GM18520 (cell line): Measurements from ENCODE around the gene ADA.
"Not testable (repeated sequence)": the region's sequence is repeated elsewhere in the genome, so short reads cannot be mapped to it uniquely, and the experiment has no call there.

ENCODE experiments used
- ATAC-seq: cut with Tn5 transposase; IDR thresholded peaks from one replicate; pipeline ENCODE4 v1.9.1; 2021; ENCODE audit not compliant: unreplicated experiment

The ADA gene

DNA sequence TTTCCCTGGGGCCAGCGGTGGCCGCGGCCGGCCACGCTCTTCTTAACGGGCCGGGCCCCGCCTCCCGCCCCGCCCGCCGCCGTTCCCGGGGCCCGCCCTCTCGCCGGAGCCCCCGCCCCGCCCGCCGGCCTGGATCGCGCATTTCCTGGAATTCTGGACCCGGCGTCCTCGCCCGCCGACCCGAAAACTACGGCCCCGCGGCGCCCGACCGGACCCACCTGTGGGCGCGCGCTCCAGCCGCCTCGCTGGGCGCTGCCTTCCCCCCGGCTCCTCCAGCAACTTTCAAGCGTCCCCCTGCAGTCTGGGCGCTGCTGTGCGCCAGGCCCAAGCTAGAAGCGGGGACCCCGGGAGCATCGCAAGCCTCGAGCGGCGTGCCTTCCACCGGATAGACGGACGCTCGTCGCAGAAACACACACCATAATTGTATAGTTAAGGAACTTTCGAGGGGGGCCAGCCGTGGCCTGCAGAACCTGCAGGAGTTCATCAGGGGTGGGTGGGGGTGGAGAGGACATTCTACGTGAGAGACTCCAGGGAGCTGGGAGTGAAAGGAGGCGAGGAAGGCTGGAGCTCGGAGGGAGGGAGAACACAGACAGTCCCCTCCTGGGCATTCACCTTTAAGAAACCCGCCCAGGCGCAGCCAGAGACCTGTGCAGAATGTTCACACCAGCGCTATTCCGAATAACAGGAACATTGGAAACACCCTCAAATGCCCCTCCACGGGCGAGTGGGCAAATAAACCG is at the start of gene ADA:
Gene ADA, minus strand, starts transcription at position 16 of the 740 bp plus-strand sequence. CDS start 92 bp downstream, outside the sequence.
- ATAC-seq, result no peak

- no peak for ATAC-seq
These were observed 48.8 kb upstream of the ADA start for GRCh38 chr20:44700306-44700705.

DNA sequence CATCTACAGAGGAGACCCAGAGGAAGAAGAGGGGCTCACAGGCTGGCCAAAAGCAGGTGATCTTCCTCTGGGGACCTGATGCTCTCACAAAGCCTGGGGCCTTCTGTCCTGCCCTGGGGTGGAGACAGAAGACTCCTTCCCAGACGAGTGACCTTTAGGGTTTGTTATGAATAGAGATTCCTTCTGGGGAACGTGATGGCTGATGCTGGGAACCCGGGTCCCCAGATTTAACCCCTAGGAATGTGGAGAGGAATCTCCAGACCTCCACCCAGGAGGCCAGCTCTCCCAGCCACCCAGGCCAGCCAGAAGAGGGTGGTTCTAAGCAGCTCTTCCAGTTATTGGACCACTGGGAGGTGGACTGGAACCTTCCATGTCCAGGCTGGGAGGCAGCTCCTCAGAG is 46.9 kb upstream of the ADA start:
- ATAC-seq, result no peak

DNA sequence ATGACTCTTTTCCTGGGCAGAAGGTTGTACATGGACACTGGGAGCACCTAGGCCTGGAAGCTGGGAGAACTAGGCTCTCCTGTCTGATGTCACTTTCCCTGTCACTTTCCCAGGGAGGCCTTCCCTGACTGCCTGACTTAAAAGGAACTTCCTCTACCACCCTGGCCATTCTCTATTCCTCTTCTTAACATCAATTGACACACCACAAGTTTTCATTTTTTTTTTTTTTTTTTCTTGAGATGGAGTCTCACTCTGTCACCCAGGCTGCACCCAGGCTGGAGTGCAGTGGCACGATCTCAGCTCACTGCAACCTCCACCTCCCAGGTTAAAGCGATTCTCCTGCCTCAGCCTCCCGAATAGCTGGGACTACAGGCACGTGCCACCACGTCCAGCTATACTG is 45.5 kb upstream of the ADA start:
- not testable (repeated sequence) for ATAC-seq

DNA sequence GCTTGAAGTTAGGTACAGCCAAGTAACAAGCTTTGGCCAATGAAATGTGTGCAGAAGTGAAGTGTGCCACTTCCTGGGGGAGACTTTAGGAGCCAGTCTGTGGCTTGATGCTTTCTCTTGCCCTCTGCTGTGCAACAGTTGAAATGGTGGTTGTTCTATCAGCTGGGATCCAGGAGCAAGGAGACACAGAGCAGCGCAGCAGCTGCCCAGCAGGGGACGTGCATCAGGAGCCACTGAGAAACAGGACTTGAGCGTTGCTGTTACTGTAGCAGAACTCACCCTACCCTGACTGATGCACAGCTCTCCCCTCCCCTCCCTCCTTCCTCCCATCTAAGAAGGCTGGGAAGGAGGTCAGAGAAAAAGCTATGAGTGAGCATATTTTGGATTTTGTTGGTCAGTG is 44.8 kb upstream of the ADA start:
- ATAC-seq, result no peak

GRCh38 chr20:44695674-44696300 is 44.3 kb upstream of the ADA start:
- ATAC-seq, result no peak

- ATAC-seq, result no peak
These were observed 43.8 kb upstream of the ADA start for GRCh38 chr20:44695295-44695673.

DNA sequence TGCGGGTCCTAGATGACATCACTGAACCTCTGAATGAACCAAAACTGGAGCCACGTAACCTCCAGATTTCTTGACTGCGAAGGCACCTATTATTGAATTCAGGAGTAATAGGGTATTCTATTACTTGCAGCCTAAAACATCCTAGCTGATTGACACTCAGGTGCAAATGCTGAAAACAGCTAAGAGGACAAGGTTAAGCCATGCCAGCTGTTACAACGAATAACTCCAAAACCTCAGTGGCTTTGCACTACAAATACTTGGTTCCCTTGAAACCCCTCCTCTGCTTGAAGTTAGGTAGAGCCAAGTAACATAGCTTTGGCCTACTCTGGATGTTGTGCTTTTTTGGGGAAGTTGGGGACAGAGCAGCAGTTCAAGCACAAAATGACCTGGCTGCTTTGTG is 42.7 kb upstream of the ADA start:
- ATAC-seq, result no peak

DNA sequence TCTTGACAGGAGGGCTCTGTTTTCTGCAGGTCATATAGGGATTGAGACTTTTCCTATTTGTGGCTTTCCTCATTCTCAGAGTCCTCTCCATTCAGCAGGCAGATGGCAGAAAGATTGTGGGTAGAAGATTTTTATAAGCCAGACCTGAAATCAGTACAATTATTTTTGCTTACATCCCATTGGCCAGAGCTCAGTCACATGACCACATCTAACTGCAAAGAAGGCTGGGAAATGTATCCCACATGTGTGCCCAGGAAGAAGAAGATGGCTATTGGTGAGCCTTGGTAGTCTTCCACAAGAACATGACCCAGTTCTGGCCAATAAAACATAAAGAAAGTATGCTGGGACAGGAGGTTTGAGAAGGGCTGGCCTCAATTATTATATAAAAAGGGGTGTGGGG is 42.1 kb upstream of the ADA start:
- no peak for ATAC-seq

GRCh38 chr20:44692932-44693480 is 41.5 kb upstream of the ADA start:
- no peak for ATAC-seq

DNA sequence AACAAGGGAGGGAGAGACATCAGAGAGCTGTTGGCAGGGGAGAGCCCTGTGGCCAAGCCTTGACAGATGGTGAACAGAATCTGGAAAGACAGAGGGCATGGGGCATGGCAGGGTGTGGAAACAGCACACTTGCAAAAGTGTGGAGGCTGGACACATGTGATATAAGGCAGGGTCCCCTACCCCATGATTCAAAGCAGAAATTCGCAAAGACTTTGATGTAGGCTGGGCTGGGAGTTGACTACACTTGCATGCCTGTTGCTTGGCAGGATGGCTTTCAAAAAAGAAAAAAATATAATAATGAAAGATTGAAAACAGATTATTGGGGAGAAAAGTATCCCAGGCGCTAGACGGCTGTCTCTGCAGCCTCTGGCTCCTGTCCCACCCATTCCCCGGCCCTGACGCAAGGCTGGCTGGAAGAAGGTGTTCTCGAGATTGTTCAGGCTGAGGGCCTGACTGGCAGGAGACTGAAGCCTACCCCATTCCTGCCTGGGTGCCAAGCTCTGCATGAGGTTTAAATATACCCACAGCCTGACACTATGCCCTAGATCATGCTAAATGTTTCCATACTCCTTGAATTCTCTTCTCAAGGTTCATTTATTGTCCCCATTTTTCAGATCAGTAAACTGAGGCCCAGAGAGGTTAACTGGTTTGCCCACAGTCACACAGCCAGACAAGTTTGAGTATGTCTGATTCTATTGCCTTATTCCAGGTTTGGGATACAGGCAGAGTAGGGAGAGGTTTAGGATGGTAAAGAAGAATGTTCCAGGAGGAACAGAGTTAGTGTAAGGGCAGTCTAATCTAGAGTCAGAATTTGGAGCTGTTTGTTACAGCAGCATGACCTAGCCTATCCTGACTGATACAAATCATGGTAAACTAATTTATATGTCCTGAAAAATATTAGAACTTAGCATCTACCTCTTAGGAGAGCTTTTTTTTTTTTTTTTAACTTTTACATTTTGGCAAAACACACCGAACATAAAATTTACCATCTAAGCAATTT is 40.2 kb upstream of the ADA start:
- ATAC-seq, result no peak

DNA sequence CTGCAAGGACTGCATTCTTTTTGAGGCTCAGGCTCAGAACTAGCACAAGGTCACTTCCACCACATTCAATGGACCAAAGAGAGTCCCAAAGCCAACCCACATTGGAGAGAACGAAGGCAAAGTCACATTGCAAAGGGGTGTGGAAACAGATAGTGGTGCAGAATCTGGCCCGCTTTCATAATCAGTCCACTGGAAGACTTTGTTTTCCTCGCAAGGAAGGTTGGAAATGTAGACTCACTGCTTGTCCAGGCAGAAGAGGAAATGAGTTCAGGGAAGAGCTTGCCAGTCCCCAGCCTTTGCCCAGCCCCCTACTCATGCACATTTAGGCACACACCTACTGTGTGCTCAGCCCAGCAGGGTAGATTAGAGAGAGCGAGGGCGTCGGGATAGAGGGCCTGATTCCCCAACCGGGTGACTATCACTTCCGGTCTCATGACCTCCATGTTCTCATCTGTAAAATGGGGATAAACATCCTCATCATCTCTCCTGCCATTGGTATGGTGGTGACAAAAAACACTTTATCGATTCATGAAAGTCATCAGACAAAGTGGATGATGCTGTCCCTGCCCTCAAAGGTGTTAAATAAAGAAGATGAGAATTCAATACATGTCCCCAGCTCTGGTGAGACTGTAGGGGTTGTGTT is 39.4 kb upstream of the ADA start:
- ATAC-seq, result no peak

DNA sequence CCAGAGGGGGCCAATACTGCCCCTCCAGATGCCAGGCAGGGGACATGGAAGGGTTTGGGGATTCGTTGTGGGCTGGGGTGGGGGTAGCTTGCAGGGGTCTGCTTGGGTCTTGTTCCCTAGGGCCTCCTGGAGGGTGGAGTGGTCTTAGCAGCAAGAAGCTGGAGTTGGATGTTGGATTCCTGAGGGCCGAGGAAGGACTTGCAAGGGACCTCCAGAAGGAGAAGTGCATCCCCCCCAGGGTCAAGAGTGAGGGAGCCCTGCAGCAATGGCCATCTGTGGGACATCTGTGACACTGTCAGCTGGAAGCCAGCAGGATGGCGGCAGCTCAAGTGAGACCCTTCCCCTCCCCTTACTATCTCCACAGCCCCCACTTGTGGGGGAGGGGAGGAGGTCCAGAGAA is 38.3 kb upstream of the ADA start:
- ATAC-seq, result no peak

GRCh38 chr20:44688053-44688625 is 36.6 kb upstream of the ADA start:
- no peak for ATAC-seq

GRCh38 chr20:44686934-44687333 is 35.4 kb upstream of the ADA start:
- no peak for ATAC-seq

DNA sequence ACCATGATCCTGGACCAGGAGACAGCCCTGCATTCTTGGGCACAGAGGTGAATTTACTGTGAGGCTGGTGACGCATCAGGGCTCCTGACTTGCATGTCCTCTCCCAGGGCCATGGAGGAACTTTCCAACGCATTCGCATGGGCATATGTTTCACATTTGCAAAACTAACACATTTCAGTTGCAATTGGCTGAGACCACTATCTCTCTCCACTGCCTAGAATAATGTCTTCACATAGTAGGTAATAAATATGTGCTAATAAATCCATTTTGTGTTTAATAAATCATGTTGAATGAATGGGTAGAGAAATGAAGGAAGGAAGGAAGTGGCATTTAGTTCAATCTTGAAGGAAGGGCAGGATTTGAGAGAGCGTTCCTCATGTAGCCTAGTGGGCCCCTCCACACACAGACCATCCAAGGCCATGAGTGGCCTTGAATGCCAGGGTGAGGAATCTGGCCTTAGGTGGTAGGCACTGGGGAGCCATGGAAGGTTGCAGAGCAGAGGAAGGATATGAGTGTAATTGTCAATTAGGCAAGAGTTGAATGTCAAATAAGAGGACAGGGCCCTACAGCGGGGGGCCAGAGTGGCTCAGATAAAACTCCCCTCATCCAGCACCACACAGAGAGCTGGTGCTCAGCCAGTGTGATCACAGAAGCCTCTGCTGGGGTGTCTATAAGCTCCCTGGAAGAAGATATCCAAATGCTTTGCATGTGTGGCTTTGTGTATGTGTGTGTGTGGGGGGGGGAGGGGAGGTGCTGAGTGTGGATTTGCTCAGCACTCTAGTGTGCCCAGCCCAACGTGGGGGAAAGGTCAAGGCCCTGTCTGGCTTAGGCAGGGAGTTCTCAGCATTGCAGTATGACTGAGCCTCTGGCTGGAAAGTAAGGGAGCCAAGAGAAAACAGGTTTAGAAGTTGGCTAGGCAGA is 32.8 kb upstream of the ADA start:
- no peak for ATAC-seq

GRCh38 chr20:44683263-44684046 is 32.0 kb upstream of the ADA start:
- no peak for ATAC-seq

DNA sequence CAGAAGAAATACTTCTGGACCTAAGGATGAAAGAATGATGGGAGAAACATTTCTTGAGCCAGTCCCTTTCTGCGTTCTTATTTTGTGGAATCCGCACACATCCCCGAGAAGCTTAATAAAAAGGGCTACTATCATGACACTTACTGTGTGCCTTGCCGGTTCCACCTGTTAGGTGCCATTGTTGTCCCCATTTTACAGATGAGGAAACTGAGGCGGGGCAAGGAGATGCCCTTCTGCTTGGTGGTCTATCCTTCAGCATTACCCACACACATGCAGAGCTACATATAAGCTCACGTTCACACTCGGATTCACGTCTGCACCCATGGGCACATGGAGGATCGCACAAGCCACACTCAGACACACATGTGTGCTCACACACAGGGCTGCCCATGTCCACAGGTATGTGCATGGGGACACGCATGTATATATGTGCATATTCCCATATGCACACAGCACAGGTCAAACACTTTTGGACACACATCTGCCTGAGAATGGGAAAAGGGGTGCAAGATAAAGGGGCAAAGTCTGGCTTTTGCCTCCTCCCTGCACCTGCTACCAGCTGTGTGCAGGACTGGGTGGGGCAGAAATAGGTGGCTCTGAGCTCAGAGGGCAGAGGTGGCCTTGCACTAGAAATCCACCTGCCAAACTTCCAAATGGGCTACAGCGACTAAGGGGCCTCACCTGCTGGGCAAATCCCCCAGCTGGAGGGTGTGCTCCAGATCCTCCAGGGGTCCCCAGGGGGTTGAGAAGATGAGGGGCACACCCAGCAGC is 30.5 kb upstream of the ADA start:
- no peak for ATAC-seq
